Activated T-helper 17 cell treated with anti-CD3 and anti-CD28 coated beads, Interleukin-2, amount 50 U/mL, for 72 hours (primary cell): Measurements from ENCODE around the gene ABCB9. TPM values are rescaled to one million over a fixed set of nuclear protein-coding genes. Genes with fewer than 3 reads are reported as not detected.
"Not testable (repeated sequence)": the region's sequence is repeated elsewhere in the genome, so short reads cannot be mapped to it uniquely, and the experiment has no call there.

Experiments
- ATAC-seq: fragments of 150-1000 bp; cut with Tn5 transposase; replicated peaks from 2 replicates; pipeline ENCODE4 v1.10.0; 2021; ENCODE audit warnings: mild to moderate bottlenecking, moderate library complexity
- H3K27ac Mint-ChIP-seq: one replicate; pipeline ENCODE4 v1.8.0; 2022; ENCODE audit warnings: mixed read lengths
- H3K27me3 Mint-ChIP-seq: one replicate; pipeline ENCODE4 v1.8.0; 2022; ENCODE audit warnings: mixed read lengths
- H3K36me3 Mint-ChIP-seq: one replicate; pipeline ENCODE4 v1.8.0; 2022; ENCODE audit warnings: low read depth, mild to moderate bottlenecking, mixed read lengths
- H3K4me1 Mint-ChIP-seq: one replicate; pipeline ENCODE4 v1.8.0; 2022; ENCODE audit warnings: mixed read lengths
- H3K4me3 Mint-ChIP-seq: one replicate; pipeline ENCODE4 v1.8.0; 2022; ENCODE audit warnings: mild to moderate bottlenecking, mixed read lengths
- H3K9me3 Mint-ChIP-seq: one replicate; pipeline ENCODE4 v1.8.0; 2022; ENCODE audit warnings: mixed read lengths
- total RNA-seq, 2 donors: library from RNA; stranded (reverse); gene quantifications; one replicate each; pipeline ENCODE4 v1.2.3, GENCODE V29; 2022

The ABCB9 gene
- 10 to 100 TPM in 1 of 2 donors, 1 to 10 TPM in 1; 7.7 to 12.0 TPM for total RNA-seq

- no peaks in the 10 kb centered on the region for H3K4me1 Mint-ChIP-seq
- ATAC-seq: peak; percentile 99
- no peaks in the 10 kb centered on the region for H3K9me3 Mint-ChIP-seq
- peak within 1 kb of the TSS; percentile 62 for H3K4me3 Mint-ChIP-seq
- no peak within 1 kb of the TSS for H3K27ac Mint-ChIP-seq
- H3K27me3 Mint-ChIP-seq: no peaks in the 10 kb centered on the region
- no peaks in the 10 kb centered on the region for H3K36me3 Mint-ChIP-seq
Measured at GRCh38 chr12:122965851-122966742, at the start of gene ABCB9. TSS of gene ABCB9 (minus strand) at chr12:122966463. CDS start at chr12:122960235, 6,228 bp downstream.

DNA sequence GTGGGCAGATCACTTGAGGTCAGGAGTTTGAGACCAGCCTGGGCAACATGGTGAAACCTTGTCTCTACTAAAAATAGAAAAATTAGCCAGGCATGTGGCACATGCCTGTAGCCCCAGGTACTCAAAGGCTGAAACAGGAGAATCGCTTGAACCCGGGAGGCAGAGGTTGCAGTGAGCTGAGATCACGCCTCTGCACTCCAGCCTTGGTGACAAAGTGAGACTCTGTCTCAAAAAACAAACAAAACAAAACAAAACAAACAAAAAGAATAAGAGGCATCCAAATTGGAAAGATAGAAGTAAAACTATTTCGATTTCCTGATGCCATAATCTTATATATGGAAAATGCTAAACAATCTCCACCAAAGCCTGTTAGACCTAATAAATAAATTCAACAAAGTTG lies 48.2 kb upstream of the ABCB9 start:
- not testable (repeated sequence) for H3K4me1 Mint-ChIP-seq, H3K36me3 Mint-ChIP-seq, H3K4me3 Mint-ChIP-seq

DNA sequence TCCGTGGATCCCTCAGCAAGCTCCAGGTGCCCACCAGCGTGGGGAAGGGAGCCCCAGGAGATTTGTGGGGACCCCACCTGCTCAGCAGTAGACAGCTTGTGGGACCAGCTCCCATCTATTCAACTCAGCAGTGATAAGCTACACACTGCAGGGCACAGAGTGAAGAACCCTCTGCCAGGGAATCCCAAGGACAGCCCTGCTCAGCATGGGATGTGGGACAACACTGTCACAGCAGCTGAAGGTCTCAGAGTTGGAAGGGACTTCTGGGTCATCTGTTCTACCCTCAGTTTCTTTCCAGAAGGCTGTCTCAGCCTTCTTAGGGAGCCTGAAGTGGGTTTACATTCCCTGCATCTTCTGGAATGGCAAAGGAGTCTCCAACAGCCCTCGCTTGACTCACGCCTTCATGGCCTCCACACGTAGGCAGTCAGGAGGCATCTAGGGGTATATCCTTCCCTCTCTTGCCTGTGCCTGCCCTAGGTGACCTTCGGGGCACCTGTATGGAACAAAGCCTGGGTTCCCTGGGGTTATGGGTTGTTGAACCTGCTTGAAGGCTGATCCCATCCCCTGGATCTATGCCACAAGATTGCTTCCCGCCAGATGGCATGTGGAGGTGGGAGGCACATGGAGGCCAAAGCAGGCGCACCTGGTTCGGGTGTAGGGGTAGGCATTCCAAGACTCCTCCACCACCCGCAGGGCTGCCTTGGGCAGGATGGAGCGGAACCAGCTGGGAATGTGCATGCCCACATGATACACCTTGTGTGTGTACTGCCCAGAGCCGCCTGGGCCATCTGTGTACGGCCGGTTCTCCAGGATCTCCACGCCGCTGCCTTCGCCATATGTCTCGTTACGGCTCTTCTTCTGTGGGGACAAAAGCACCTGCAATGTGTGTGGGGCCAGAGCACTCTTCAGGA lies 47.2 kb upstream of the ABCB9 start:
- no peaks in the 10 kb centered on the region for H3K9me3 Mint-ChIP-seq
- H3K4me1 Mint-ChIP-seq: no peaks in the 10 kb centered on the region
- H3K27ac Mint-ChIP-seq: no peak overlapping the region

More for the DNA sequence above, 48.2 kb upstream of the ABCB9 start:
- H3K27me3 Mint-ChIP-seq, ATAC-seq, H3K9me3 Mint-ChIP-seq, H3K27ac Mint-ChIP-seq: not testable (repeated sequence)

DNA sequence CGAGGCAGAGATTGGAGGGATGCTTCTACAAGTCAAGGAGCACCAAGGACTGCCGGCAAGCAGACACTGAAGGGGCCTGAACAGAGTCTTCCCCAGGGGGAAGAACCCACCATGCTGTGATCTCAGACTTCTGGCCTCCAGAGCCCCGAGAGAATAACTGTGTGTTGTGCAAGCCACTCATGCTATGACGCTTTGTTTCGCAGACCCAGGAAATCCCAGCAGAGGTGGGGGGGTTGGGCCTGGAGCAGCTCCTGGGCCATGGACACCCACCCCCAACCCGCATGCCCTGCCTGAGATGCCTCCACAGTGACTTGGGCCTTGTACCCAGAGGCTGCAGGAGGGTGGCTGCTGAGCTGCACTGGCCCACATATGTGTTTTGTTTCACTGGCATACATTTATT lies 45.4 kb upstream of the ABCB9 start:
- Mint-ChIP-seq H3K4me3 (no peak overlapping the region), H3K4me1 (no peaks in the 10 kb centered on the region), H3K27ac (peak overlapping the region; percentile 43), H3K9me3 (no peaks in the 10 kb centered on the region), H3K36me3 (no peaks in the 10 kb centered on the region), H3K27me3 (no peaks in the 10 kb centered on the region)
- no peak for ATAC-seq

More for the DNA sequence above, 47.2 kb upstream of the ABCB9 start:
- ATAC-seq: no peak
- no peaks in the 10 kb centered on the region for H3K27me3 Mint-ChIP-seq
- no peaks in the 10 kb centered on the region for H3K36me3 Mint-ChIP-seq
- no peak overlapping the region for H3K4me3 Mint-ChIP-seq

DNA sequence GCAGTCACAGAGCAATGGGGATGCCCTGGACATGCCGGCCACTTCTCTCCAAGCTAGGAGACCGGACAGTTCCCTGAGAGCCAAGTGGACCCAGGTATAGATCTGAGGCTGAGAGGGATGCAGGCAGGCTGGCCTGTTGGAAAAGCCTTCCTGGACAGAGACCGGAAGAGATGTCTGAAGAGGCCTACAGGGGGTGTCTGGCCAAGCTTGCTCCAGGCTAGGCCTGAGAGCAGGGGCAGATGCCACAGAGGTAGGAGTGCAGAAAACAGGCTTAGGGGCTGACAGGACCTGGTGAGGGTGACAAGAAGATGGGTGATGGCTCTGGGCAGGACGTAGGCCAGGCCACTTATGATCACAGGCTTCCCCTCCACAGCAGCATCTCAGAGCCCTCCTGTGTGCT lies 44.4 kb upstream of the ABCB9 start:
- no peak for ATAC-seq
- Mint-ChIP-seq H3K27ac (peak overlapping the region; percentile 18), H3K9me3 (no peaks in the 10 kb centered on the region), H3K27me3 (no peaks in the 10 kb centered on the region), H3K4me1 (no peaks in the 10 kb centered on the region), H3K4me3 (no peak overlapping the region), H3K36me3 (no peaks in the 10 kb centered on the region)

GRCh38 chr12:123010110-123010509 lies 43.8 kb upstream of the ABCB9 start:
- Mint-ChIP-seq H3K36me3 (no peaks in the 10 kb centered on the region), H3K4me1 (no peaks in the 10 kb centered on the region), H3K27ac (peak overlapping the region; percentile 18), H3K27me3 (no peaks in the 10 kb centered on the region), H3K9me3 (no peaks in the 10 kb centered on the region), H3K4me3 (no peak overlapping the region)
- no peak for ATAC-seq

GRCh38 chr12:123006977-123007376 lies 40.7 kb upstream of the ABCB9 start:
- H3K9me3 Mint-ChIP-seq: no peaks in the 10 kb centered on the region
- no peak overlapping the region for H3K4me3 Mint-ChIP-seq
- no peak for ATAC-seq
- H3K36me3 Mint-ChIP-seq: no peaks in the 10 kb centered on the region
- no peak overlapping the region for H3K27ac Mint-ChIP-seq
- no peaks in the 10 kb centered on the region for H3K4me1 Mint-ChIP-seq
- H3K27me3 Mint-ChIP-seq: no peaks in the 10 kb centered on the region

DNA sequence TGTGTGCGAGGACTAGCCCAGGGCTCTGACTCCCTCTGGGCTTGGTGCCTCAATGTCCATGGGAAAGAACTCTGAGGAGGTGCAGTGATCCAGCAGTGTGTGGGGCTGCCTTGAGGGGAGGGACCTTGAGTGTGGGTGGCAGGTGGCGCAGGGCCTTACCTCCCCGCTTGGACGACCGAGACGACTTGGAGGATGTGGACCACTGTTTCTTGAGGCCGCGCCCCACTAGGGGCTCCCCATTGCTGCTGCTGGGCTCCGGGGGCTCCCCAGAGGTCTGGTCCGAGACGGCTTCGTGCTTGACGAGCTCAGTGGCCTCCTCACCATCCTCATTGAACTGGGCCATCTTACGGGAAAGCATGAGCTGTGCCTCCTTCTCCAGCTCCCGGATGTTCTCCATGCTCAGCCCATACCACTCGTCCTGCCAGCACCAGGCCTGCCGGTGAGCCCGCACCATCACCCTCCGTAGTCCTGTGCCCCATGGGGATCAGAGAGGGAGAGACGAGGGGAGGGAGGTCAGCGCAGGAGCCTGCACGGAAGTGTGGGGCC lies 38.9 kb upstream of the ABCB9 start:
- no peak for ATAC-seq
- H3K4me1 Mint-ChIP-seq: no peaks in the 10 kb centered on the region
- no peak overlapping the region for H3K4me3 Mint-ChIP-seq
- H3K9me3 Mint-ChIP-seq: no peaks in the 10 kb centered on the region
- no peaks in the 10 kb centered on the region for H3K36me3 Mint-ChIP-seq
- no peak overlapping the region for H3K27ac Mint-ChIP-seq
- H3K27me3 Mint-ChIP-seq: no peaks in the 10 kb centered on the region

GRCh38 chr12:123004287-123004686 lies 38.0 kb upstream of the ABCB9 start:
- Mint-ChIP-seq H3K9me3 (no peaks in the 10 kb centered on the region), H3K27me3 (no peaks in the 10 kb centered on the region), H3K4me1 (no peaks in the 10 kb centered on the region), H3K4me3 (no peak overlapping the region), H3K36me3 (no peaks in the 10 kb centered on the region), H3K27ac (no peak overlapping the region)
- no peak for ATAC-seq

DNA sequence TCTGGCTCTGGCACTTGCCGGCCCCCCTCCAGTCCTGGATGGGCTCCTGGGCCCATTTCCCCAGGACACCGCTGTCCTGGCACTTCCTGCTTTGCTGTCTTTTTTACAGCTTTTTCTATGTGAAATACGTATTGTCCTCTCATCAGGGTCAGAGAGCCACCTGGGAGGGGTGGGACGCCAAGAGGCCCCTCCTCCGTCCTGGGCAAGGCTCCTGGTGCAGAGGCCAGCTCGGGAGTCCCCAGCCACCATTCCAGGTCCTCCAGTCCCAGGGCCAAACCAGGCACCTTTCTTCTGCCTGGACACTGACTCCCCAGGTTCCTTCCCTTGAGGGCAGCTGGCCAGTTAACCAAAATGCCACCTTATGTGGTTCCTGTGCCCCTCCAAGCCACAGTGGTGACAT lies 37.0 kb upstream of the ABCB9 start:
- no peak for ATAC-seq
- Mint-ChIP-seq H3K9me3 (no peaks in the 10 kb centered on the region), H3K4me1 (no peaks in the 10 kb centered on the region), H3K27me3 (no peaks in the 10 kb centered on the region), H3K4me3 (no peak overlapping the region), H3K36me3 (no peaks in the 10 kb centered on the region), H3K27ac (no peak overlapping the region)

- Mint-ChIP-seq H3K9me3 (no peaks in the 10 kb centered on the region), H3K27me3 (no peaks in the 10 kb centered on the region)
Measured at GRCh38 chr12:123001464-123001863, 35.2 kb upstream of the ABCB9 start.

DNA sequence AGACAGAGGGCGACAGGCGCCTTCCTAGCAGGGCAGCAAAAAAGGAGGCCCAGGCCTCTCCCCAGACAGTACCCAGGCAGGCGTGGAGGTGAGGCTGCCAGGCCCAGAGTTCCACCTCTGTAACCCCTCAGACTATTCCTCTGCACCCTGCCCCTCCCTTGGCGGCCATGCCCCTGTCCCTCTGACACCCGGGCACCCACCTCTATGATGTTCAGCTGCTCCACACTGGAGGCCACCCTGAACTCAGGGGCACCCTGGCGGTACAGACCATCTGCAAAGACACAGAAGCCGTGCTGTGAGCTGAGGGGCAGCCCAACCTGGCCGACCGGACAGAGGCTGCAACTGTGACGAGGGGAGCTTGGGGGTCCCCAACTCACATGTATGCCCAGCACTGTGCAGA lies 34.3 kb upstream of the ABCB9 start:
- no peak overlapping the region for H3K27ac Mint-ChIP-seq
- no peaks in the 10 kb centered on the region for H3K36me3 Mint-ChIP-seq
- H3K4me1 Mint-ChIP-seq: no peaks in the 10 kb centered on the region
- H3K4me3 Mint-ChIP-seq: no peak overlapping the region
- no peaks in the 10 kb centered on the region for H3K27me3 Mint-ChIP-seq
- ATAC-seq: no peak
- H3K9me3 Mint-ChIP-seq: no peaks in the 10 kb centered on the region

More at GRCh38 chr12:123001464-123001863, 35.2 kb upstream of the ABCB9 start:
- no peak overlapping the region for H3K27ac Mint-ChIP-seq
- no peaks in the 10 kb centered on the region for H3K36me3 Mint-ChIP-seq
- H3K4me3 Mint-ChIP-seq: no peak overlapping the region
- no peak for ATAC-seq
- H3K4me1 Mint-ChIP-seq: no peaks in the 10 kb centered on the region

DNA sequence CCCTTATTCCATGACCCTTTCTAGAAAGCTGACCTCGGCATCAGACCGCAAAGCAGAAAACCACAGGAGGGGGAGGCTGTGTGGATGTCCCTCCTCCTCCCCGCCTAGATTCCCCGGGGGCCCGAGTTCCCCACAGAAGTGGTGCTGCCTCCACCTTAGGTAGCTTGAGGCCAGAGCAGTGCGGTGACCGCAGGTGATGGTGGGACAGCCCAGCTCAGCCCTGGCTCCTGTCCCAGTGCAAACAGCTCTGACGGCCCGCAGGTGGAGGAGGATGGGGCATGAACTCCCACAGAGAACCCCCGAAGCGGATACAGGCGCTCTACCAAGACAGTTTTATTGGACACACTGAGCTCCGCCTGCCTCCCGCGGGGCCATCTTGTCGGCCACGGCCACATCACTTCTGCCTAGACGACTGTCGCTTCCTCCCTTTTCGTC lies 33.7 kb upstream of the ABCB9 start:
- no peak for ATAC-seq
- no peaks in the 10 kb centered on the region for H3K9me3 Mint-ChIP-seq
- H3K27ac Mint-ChIP-seq: no peak overlapping the region
- no peak overlapping the region for H3K4me3 Mint-ChIP-seq
- H3K27me3 Mint-ChIP-seq: no peaks in the 10 kb centered on the region
- H3K4me1 Mint-ChIP-seq: no peaks in the 10 kb centered on the region
- H3K36me3 Mint-ChIP-seq: no peaks in the 10 kb centered on the region

- no peaks in the 10 kb centered on the region for H3K9me3 Mint-ChIP-seq
- H3K27me3 Mint-ChIP-seq: no peaks in the 10 kb centered on the region
- H3K27ac Mint-ChIP-seq: no peak overlapping the region
- no peak overlapping the region for H3K4me3 Mint-ChIP-seq
- no peaks in the 10 kb centered on the region for H3K4me1 Mint-ChIP-seq
- ATAC-seq: no peak
- no peaks in the 10 kb centered on the region for H3K36me3 Mint-ChIP-seq
Measured at GRCh38 chr12:122999196-122999946, 33.1 kb upstream of the ABCB9 start.
